HL-60 (cell line): Measurements from ENCODE around the gene UBIAD1.

Source experiments
- POLR2AphosphoS5 ChIP-seq: IDR thresholded peaks from 2 replicates; pipeline ENCODE4 v1.6.1; 2012; ENCODE audit warnings: low read depth
- TF ChIP-seq, protein P1 (sequence below): IDR thresholded peaks from one replicate; pipeline ENCODE4 v1.5.1; 2011; ENCODE audit warnings: low read length, control low read depth, inconsistent platforms; ENCODE audit not compliant: insufficient read depth

DNA sequence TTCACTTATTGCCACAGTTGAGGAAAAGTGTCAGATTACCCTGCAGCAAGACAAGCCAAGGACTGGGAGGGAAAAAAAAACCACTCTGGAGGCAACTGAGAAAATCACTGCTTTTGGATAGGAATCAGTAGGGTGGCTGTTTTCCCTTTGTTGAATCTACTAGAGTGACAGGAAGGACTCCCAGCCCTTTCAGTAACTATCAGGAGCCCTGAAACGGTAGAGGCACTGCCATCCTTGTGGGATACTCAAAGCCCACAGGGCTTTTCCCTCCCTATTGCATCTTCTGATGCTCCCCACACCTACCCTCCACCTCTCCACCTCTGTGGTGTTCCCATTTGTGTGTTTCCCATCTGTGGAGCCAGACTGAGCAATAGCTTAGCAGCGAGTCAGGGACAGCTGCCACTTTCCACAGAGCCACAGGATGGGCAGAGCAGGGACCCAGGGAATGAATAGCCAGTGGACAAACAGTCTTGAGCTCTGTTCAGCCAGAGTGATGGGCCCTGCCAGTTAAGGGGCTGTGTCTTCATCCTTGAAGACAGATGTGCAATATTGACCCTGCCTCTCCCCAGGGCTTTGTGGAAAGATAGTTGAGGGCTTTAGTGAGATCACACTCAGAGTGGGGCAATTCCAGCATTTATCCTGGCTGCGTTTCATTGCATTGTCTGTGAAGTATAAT is 13.9 kb downstream of the UBIAD1 start:
- no peak for TF ChIP-seq POLR2AphosphoS5
- TF ChIP-seq, protein P1, sequence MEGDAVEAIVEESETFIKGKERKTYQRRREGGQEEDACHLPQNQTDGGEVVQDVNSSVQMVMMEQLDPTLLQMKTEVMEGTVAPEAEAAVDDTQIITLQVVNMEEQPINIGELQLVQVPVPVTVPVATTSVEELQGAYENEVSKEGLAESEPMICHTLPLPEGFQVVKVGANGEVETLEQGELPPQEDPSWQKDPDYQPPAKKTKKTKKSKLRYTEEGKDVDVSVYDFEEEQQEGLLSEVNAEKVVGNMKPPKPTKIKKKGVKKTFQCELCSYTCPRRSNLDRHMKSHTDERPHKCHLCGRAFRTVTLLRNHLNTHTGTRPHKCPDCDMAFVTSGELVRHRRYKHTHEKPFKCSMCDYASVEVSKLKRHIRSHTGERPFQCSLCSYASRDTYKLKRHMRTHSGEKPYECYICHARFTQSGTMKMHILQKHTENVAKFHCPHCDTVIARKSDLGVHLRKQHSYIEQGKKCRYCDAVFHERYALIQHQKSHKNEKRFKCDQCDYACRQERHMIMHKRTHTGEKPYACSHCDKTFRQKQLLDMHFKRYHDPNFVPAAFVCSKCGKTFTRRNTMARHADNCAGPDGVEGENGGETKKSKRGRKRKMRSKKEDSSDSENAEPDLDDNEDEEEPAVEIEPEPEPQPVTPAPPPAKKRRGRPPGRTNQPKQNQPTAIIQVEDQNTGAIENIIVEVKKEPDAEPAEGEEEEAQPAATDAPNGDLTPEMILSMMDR: no peak
